Epithelial cell of alveolus of lung (primary cell): Measurements from ENCODE around the gene TFAP2B. TPM values are rescaled to one million over a fixed set of nuclear protein-coding genes. Genes with fewer than 3 reads are reported as not detected.

ENCODE experiments used
- total RNA-seq: library from RNA; depleted of rRNA; stranded (reverse); fragments of >200 nt; gene quantifications from 2 replicates; pipeline ENCODE4 v1.2.1, GENCODE V29; 2015

TFAP2B gene
- not detected in 2 replicates for total RNA-seq

DNA sequence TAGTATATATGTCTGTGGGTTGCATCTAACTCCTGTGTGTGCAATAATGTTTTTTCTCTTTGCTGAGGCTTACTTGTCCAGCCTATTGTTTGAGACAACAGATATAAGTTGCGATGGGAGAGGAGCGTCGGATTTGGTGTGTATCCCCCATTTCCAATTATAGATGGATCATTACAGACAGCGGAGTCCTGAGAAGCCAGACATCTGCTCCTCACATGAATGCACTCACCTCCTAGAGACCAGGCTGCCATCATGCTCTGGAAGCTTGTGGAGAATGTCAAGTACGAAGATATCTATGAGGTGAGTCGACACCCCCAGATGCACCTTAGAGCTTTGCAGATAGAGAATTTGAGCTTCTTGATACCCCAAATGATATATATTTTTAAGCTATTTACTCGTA lies at the start of gene TFAP2B:
Gene TFAP2B (plus strand): TSS at position 199 of the 400 bp plus-strand sequence. CDS start 21 bp downstream, at position 220.

Other genes with a start within 250 kb of the TFAP2B start
- not detected in 2 replicates for gene TFAP2D, start 105.3 kb upstream of the TFAP2B start, total RNA-seq